GM13977 (cell line): ENCODE results near the gene GPR42.

ENCODE experiments used
- DNase-seq: peaks from one replicate; pipeline ENCODE4 v3.0.0; 2012; ENCODE audit warnings: low spot score
- in situ Hi-C: fragments of 300-500 bp; cut with MboI; formaldehyde crosslinking; loops from one replicate; pipeline ENCODE4 v1.12.0; 2022; ENCODE audit warnings: low sequenced_read_pairs, low pct_unique_long_range_greater_than_20kb, mixed read lengths, inconsistent platforms; ENCODE audit not compliant: unreplicated experiment
- TF ChIP-seq, protein P1 (sequence below): IDR thresholded peaks from 2 replicates; pipeline ENCODE4 v1.5.1; 2012; ENCODE audit warnings: mild to moderate bottlenecking, control low read depth; ENCODE audit not compliant: insufficient read depth; ENCODE audit errors: extremely low read depth, missing control alignments

Gene GPR42

DNA sequence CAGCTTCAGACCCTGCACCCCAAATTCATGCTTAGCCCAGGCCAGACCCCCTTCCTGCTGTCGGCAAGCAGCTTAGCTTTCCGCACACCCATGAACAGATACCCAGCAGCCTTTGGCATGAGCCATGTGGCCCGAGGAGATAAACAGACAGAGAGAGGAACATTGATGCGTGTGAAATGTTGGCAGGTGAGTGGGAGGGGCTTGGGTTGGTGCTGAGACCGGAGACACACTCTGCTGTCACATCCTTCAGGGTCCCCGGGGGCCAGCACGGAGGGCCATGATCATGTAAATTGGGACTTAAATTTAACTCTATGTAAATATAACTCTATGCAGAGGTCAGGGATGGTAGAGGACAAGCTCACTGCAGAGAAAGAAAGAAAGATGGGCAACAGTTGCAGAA, 40.4 kb upstream of the GPR42 start:
- TF ChIP-seq, protein P1, sequence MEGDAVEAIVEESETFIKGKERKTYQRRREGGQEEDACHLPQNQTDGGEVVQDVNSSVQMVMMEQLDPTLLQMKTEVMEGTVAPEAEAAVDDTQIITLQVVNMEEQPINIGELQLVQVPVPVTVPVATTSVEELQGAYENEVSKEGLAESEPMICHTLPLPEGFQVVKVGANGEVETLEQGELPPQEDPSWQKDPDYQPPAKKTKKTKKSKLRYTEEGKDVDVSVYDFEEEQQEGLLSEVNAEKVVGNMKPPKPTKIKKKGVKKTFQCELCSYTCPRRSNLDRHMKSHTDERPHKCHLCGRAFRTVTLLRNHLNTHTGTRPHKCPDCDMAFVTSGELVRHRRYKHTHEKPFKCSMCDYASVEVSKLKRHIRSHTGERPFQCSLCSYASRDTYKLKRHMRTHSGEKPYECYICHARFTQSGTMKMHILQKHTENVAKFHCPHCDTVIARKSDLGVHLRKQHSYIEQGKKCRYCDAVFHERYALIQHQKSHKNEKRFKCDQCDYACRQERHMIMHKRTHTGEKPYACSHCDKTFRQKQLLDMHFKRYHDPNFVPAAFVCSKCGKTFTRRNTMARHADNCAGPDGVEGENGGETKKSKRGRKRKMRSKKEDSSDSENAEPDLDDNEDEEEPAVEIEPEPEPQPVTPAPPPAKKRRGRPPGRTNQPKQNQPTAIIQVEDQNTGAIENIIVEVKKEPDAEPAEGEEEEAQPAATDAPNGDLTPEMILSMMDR = no peak
- in situ Hi-C loops = no loop called here
- peak; percentile 75 for DNase-seq

DNA sequence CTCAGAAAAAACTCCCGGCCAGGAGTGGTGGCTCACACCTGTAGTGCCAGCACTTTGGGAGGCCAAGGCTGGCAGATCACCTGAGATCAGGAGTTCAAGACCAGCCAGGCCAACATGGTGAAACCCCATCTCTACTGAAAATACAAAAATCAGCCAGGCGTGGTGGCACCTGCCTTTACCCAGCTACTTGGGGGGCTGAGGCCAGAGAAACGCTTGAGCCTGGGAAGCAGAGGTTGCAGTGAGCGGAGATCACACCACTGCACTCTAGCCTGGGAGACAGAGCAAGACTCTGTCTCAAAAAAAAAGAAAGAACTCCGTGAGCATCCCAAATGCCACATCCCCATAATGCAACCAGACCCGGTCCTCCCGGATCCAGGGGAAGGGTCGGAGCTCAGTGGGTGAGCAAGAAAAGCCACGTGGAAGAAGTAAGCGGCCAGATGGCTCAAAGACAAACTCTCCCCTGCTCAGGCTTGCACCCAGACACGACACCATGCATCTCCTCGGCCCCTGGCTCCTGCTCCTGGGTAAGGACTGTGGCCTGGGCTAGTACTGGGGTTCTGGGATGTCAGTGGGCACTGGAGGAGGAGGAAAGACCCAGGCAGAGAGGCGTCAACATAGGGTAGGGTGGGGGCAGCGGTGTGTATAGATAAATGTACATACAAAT, 39.2 kb upstream of the GPR42 start:
- in situ Hi-C loops = no loop called here
- DNase-seq = no peak
- TF ChIP-seq, protein P1 = no peak

DNA sequence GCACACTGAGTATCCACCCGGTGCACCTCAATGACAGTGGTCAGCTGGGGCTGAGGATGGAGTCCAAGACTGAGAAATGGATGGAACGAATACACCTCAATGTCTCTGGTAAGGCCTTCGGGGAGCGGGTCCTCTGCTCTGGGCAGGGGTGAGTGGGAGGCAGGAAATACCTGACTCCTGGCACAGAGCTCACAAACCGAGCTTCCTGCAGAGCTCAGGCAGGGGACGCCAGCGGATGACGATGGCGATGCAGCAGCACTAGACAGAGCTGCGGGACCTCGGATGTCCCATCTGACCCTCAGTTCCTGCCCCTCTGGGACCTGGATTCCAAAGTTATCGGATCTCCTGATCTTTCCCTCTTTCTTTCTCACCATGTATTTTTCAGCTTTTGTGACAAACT, 38.1 kb upstream of the GPR42 start:
- TF ChIP-seq, protein P1 = peak; percentile 20
- DNase-seq = no peak
- in situ Hi-C loops = no loop called here

DNA sequence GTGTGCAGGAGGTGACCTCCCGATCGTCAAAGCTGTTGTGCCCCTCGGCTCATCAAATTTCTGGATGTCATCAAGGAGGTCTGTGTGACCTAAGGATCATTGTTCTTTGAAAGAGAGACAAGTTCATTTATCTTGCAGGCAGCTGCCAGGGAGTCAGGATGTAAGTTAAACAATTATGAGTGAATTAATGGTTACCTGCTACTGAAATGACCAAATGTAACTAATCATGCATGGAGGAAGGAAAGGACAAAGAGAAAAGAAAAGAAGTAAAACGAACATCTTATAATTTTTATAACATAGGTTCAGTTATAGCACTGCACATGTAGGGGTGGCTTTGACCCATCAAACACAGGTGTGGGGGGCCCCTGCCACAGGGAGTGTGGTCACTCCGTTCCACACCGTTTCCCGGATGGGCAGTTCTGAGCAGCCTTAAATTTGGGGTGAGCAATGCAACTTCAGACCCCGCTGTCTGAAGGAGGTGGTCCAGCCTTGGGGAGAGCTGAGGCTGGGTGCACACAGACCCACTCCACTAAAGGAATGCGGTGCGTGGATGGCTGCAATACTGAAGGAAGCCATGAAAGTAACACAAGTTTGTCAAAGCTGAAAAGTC, 36.6 kb upstream of the GPR42 start:
- DNase-seq = no peak
- TF ChIP-seq, protein P1 = no peak
- in situ Hi-C loops = no loop called here

DNA sequence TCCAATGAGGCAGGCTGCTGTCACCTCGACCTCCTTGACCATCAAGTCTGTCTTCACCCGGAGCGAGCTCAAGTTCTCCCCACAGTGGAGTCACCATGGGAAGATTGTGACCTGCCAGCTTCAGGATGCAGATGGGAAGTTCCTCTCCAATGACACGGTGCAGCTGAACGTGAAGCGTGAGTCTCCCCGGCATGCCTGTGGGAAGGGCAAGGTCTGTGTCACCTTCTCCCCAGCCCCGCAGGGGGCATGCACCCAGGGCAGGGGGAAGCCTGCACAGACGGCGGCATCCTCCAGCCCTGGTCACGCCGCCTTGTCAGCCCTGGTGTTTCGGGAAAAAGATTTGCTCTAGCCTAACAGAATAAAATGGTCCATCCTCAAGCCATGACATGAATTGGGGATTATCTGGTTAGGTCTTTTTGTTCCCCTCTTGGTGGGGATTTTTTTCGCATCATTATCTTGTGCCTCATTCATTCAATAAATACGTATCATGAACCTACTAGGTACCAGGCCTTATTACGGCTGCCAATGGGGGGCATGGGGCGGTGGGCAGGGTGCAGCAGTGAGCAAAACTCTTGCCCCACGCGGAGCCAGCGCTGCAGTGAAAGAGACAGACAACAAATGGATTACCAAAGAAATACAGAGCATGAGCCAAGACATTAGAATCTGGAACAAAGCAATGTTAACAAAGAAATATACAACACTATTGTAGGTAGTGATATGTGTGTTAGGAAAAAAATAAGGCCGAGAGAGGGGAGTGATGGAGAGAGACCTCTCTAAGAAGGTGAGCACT, 34.5 kb upstream of the GPR42 start:
- in situ Hi-C loops = no loop called here
- TF ChIP-seq, protein P1 = no peak
- no peak for DNase-seq

DNA sequence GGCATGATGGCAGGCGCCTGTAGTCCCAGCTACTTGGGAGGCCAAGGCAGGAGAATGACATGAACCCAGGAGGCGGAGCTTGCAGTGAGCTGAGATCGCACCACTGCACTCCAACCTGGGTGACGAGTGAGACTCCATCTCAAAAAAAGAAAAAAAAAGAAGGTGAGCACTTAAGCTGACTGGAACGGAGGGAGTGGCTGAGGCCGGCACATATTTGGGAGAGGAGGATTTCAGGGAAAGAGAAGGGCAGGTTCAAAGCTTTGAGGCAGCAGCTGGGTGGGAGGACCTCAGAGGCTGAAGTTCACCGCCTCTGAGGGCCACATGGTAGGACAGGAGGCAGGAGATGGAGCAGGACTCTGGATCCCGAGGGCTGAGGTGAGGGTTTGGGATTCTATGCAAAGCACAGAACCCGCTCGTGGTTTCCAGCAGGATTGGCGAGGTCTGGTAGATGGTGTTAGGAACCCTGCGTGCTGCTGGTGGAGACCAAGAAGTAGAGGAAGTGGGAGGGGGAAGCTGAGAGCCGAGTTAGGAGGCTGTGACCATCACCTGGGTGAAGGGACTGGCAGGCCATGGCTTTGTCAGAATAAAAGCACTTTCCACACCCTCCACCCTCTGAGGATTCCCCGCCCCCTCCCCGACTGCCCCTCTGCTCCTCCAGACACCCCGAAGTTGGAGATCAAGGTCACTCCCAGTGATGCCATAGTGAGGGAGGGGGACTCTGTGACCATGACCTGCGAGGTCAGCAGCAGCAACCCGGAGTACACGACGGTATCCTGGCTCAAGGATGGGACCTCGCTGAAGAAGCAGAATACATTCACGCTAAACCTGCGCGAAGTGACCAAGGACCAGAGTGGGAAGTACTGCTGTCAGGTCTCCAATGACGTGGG, 33.5 kb upstream of the GPR42 start:
- TF ChIP-seq, protein P1 = no peak
- DNase-seq = no peak
- in situ Hi-C loops = no loop called here
